NCI-H2081 (cell line): ENCODE measurements around the gene UQCRH.
"Not testable (repeated sequence)": the region's sequence is repeated elsewhere in the genome, so short reads cannot be mapped to it uniquely, and the experiment has no call there.

Experiments
- DNase-seq, 2 experiments: peaks; one replicate each; lab custom pipeline; 2025; lab: John Stamatoyannopoulos, UW

The UQCRH gene

DNA sequence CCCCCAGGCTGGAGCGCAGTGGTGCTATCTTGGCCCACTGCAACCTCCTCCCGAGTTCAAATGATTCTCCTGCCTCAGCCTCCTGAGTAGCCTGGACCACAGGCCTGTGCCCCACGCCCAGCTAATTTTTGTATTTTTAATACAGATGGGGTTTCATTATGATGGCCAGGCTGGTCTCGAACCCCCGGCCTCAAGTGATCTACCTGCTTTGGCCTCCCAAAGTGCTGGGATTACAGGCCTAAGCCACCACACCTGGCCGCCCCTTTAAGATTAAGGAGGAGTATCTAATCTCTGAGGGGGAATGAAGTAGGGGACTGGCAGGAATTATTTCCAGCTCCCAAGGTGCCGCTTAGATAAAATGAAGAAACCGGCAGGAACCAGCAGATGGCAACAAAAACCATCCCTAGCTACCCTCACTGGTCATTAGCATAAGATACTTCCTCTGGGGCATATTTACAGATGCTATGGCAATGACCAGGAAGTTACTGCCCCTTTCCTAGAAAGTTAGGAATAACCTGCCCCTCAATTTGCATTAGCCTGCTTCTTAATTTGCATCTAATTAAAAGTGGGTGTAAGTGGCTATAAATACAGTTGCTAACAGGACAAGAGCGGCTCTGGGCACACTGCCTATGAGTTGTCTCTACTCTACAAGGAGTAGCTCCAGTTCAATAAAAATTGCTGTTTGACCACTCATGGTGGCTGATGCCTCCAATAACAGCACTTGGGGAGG is 30.0 kb downstream of the UQCRH start:
- peak; percentile 12 to 51 for DNase-seq

DNA sequence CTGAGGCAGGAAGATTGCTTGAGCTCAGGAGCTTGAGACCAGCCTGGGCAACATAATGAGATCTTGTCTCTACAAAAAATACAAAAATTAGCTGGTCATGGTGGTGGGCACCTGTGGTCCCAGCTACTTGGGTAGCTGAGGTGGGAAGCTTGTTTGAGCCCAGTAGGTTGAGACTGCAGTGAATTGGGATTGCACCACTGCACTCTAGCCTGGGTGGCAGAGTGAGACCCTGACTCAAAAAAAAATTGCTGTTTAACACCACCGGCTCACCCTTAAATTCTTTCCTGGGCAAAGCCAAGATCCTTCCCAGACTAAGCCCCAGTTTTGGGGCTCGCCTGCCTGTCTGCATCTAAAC is 30.5 kb downstream of the UQCRH start:
- DNase-seq, result no peak

DNA sequence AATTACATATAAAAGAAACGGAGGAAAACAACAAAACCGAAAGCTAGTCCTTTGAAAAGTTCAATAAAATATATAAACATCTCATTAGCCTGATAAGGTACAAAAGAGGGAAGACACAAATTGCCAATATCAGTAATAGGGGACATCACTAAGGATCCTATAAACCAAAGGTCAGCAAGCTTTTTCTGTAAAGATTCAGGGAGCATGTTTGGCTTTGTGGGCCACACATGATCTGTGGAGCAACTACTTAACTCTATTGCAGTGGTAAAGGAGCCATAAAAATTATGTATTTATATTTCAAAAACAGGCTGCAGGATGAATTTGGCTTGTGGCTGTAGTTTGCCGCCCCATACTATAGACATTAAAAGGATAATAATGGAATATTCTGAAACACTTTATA is 31.6 kb downstream of the UQCRH start:
- no peak for DNase-seq

DNA sequence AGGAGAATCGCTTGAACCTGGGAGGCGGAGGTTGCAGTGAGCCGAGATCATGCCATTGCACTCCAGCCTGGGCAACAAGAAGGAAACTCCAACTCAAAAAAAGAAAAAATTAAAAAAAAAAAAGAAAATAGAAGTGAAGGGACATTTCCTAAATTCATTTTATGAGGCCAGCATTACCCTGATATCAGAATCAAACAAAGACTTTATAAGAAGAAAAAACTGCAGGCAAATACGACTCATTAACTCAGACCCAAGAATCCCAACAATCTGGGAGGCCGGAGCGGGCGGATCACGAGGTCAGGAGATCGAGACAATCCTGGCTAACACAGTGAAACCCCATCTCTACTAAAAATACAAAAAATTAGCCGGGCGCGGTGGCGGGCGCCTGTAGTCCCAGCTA is 33.9 kb downstream of the UQCRH start:
- DNase-seq, result not testable (repeated sequence)

DNA sequence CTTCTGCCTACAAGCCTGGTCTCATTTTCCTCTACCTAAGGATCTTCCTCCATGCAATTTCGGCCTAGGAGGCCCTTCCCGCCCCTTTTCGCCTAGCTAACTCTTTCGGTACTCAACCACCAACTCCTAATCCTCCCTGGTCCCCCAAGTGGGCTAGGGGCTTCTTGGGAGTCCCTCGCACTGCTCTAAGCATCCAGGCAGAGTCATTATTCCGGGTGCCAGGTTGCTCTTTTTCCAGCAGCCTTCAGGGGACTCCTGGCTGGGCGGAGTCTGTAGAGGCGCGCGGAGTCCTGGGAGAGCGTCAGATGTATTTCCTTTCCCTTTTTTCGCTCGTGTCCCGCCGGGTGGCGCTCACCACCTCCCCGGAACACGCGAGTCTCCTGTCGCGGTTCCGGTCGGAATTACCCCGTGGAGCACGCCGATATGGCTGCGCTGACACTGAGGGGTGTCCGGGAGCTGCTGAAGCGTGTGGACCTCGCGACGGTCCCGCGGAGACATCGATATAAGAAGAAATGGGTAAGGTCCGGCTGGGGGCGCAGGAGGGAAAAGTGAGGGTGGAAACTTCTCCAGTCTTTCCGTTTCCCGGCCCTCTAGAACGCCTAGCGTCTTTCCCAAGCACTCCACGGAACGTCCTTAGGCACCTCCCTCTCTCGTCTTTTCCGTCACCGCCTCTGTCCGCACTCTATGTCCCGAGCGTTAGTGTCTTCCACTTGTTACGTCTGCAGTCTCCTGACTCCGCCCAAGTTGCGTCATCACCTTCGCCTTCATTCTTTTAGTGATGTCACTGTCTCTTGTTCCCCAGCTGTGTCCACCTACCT is 37.1 kb downstream of the UQCRH start, which contains the start of gene NSUN4:
NSUN4 (plus strand) TSS at position 404 of the 818 bp plus-strand sequence; CDS start at position 424, 20 bp downstream.
- peak; percentile 96 to 97 for DNase-seq

DNA sequence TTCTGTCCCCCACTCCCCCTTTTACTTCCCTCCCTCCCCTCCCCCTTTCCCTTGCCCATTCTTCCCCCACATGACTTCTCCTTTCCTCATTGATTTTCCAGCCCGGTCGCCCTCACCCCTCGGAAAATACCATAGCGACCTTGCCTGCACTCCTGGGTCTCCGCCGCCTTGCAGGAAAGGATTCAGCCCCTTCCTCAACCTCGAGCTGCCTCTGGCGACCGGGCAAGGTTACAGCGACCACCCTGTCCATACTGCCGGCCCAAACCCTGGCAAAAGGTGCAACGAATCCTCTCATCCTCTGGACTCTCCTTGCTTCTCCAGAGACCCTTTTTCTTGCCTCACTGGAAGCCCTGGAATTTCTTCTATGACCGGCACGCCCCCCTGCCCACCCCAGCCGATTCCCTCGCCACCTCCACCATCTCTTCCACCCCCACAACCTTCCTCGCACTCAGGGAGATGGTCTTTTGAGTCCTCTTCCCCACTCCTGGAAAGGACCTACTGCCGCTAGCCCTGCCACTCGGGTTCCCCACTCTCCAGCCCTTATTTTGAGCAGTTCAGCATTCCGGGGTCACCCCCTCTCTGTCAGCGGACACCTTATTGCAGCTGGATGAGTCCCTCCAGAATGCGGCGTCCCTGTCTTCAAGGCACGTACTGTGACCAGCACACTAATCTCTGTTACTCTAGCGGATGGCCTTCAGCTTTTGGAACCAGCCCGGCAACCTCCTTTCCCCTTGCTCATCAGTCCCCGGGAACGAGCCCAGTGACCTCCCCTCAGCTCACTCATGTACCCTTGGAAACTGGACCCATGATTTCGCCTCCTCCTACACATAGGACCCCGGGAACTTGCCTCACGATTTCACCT is 38.0 kb downstream of the UQCRH start:
- DNase-seq, result no peak

DNA sequence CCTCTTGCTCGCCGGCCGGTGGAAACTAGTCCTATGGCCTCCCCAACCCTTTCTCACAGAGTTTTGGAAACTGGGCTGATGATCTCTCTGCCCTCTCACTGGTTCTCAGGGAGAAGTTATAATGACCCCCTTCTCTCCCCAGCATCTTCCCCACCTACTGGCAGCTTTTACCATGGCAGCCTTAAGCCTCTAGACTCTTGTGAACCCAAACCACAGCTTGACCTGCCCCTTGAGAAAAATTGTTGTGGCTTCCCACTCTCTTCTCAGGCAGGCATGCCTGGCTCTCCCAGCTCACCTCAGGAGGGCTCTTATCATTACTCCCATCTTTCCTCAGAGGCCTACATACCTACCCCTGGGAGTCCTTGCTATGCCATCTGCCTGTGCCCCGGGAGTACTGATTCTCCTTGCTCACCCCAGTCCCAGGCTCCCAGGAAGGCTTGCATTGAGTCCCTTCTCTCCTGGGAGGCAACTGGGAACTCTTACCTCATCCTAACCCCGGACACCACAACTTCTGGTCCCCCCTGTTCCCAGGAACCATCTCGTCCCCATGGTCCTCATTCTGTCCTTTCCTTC is 38.7 kb downstream of the UQCRH start:
- no peak for DNase-seq

DNA sequence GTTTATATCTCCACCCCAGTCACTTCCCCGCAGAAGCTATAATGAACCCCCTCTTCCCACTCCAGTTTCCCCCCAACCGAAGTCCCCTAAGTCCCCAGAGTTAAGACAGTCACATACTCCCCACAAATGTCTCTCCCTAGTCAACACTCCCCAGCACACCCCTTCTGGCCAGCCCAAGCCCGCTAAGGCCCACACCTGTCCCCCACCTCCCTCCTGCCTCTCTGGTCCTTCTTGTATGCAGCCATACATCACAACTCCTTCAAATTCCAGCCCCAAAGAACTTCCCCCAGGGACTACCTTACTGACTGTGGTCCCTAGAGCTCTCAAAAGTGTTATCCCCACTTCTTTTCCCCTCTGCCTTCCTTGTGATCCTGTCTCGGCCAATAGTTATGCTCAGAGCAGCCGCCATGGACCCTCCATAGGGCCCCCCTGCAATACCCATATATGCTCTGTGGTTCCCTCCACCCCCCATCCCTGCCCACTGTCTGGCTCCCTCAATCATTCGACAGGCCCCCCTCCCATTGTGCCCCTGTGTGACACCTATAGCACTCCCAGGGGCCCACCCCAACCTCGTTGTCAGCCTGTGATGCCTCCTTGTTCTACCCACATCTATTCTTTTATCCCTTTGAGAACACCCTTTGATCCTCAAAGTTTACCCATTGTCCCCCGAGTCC is 39.3 kb downstream of the UQCRH start:
- DNase-seq, result no peak

DNA sequence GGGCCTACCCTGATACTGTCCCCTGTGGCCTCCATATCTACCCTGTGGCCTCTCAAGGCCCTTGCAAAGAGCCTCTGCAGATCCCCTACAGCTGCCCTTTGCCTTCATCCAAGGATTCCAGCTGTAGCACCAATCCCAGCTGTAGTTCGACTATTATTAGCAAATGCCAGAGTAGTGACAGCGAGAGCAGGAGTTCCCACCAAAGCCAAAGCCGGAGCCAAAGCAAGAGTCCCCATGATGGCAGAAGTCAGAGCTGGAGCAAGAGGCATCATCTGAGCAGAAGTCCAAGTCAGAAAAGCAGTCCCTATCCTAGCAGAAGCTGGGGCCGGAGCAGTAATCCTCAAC is 39.8 kb downstream of the UQCRH start:
- DNase-seq, result no peak

DNA sequence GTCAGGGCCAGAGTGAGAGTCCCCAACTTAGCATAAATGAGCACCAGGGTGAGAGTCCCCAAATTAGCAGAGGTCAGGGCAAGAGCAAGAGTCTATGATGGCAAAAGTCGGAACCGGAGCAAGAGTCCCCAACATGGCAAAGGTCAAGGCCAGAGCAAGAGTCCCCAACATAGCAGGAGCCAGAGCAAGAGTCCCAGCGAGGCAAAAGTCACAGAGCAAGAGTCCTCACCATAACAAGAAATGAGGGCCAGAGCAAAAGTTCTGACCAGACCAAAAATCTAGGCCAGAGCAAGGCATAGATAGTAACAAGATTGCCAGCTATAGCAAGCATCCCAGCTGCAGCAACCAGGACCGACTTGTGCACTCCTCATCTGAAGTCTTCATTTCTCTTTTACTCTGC is 40.2 kb downstream of the UQCRH start:
- no peak for DNase-seq

DNA sequence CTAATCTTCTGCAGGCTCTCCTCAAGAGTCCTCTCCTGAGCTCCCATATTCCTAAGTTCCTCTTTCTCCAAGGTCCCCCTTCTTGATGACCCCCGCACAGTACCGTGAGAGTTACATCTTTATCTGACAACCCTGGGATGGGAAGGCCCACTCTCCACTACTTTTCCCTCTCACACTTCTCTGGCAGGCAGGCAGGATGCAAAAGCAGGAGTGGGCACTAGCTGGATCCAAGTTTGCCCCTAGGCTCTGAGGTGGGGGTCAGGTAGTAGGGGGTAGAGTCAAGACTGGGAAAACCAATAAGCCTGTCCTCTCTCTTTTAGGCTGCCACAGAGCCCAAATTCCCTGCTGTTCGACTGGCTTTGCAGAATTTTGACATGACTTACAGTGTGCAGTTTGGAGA is 41.0 kb downstream of the UQCRH start:
- no peak for DNase-seq

DNA sequence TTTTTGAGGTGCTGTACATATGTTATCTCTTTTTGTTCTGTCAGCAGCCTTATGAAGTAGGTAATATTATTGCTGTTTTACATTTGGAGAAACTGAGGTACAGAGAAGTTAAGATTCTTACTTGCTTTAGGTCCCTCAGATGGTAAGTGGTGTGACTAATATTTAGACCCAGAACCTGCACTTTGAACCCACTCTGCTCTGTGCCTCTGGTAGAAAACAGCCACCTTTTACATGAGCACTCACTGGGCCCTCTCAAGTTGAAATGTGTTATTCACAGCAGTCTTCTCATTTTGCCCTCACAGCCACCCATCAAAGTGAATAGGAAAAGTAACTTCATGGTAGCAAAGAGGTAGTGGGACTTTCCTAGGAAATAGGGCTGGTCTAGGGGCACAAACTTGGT is 41.8 kb downstream of the UQCRH start:
- no peak for DNase-seq

DNA sequence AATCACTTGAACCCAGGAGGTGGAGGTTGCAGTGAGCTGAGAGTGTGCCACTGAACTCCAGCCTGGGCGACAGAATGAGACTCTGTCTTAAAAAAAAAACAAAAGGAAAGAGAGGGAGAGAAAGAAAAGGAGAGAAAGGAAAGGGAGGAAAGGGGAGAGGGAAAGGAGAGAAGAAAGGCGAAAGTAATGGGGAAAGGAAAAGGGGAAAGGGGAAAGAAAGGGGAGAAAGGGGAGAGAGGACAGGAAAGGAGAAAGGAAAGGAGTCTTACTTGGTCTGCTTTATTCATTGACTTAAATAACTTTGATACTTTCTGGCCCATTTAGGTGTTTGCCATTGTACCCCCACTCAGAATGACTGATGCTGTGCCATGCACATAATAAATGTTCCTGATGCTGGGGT is 48.9 kb downstream of the UQCRH start:
- DNase-seq, result no peak

DNA sequence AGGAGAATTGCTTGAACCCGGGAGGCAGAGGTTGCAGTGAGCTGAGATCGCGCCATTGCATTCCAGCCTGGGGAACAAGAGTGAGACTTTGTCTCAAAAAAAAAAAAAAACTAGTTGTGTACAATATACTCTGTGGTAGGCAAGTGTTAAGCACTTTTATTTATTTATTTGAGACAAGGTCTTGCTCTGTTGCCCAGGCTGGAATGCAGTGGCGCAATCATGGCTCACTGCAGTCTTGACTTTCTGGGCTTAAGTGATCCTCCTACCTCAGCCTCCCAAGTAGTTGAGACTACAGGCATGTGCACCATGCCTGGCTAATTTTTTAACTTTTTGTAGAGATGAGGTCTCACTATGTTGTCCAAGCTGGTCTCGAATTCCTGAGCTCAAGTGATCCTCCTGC is 52.4 kb downstream of the UQCRH start:
- DNase-seq, result not testable (repeated sequence)

DNA sequence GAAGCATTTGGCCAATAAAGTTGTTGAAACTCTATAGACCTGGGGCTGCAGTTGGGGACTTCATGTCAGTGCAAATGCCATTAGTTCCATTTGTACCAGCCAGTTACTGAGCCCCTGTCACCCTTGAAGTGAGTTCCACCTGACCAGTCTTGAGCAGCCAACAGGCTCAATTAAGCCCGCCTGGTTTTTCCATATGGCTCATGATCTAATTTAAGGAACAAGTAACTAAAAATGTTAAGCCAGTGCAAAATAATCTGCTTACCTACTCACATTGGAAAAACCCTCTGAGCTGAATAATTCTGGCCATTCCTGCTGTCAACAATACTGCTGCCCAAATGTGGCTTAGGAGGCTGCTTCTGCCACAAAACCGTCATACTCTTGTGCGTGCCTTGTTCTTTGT is 58.7 kb downstream of the UQCRH start:
- DNase-seq, result no peak

DNA sequence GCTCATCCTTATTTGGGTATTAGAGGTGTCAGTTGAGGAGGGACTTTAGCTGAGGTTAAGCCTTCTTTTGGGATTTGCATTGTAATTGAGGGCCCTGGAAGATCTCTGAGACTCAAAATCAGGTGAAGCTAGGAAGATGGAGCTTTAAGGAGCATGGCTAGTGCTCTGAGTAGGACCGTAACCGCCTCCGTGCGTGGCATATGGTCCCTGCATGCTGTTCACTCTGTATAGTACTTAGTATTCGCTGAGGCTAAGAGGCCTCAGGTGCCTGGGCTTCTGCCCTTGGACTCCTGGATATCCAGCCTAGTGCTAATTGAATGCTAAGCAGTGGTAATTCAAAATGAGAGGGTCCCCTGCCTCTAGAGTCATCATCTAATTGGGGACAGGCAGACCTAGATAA is 59.6 kb downstream of the UQCRH start:
- no peak for DNase-seq

DNA sequence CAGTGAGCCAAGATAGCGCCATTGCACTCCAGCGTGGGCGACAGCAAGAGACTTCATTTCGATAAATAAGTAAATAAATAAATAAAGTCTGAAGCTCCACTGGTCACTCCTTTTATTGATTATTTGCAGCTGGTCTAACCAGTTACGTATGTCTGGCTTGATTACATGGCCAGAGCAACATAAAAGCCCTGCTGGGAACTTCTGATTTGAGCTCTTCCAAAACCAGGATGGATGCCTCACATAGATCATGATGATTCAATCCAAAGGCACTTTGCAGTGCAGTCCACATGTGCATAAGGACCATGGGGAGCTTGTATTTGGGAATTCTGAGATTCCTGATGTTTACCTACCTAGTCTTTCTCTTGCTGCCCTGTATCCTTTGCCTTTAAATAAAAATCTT is 61.1 kb downstream of the UQCRH start:
- DNase-seq, result no peak

DNA sequence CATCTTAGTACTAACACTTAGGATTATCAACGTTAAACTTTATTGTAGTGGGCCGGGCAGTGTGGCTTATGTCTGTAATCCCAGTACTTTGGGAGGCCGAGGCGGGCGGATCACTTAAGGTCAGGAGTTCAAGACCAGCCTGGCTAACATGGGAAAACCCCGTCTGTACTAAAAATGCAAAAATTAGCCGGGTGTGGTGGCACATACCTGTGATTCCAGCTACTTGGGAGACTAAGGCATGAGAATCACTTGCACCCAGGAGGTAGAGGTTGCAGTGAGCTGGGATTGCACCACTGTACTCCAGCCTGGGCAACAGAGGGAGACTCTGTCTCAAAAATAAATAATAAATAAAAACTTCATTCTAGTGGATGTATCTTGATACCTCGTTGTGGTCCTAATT is 62.3 kb downstream of the UQCRH start:
- not testable (repeated sequence) for DNase-seq
